Spleen (tissue), 7 donors: ENCODE measurements around the gene CTXN3.

ENCODE experiments used
- CTCF ChIP-seq, 11 experiments: fragments of 200-600 bp in 7 of 11; fragments of 450-650 bp in 4 of 11; sonication (generic) in 4 of 11; IDR thresholded peaks in 8 of 11; conservative IDR thresholded peaks in 3 of 11; 1 replicate in 7 of 11; 2 replicates in 4 of 11; pipeline versions ENCODE4 v1.4.0 to v1.8.0; 2016 to 2021; ENCODE audit warnings: antibody characterized with exemption in 11 of 11, inconsistent platforms in 4 of 11, mild to moderate bottlenecking in 1 of 11
- POLR2A ChIP-seq, 3 donors: fragments of 450-650 bp; IDR thresholded peaks; one replicate each; pipeline ENCODE4 v1.5.1; 2017; ENCODE audit warnings: antibody characterized with exemption in 3 of 3, mild to moderate bottlenecking in 1 of 3
- POLR2AphosphoS5 ChIP-seq, 3 donors: sonication (generic); formaldehyde crosslinking; IDR thresholded peaks; one replicate each; pipeline ENCODE4 v1.5.1; 2017; ENCODE audit warnings: antibody characterized with exemption in 3 of 3
- donor health status: DM: no; HTN: no; CAD: no; lungs with moderate emphysema.
- donor health status: DM: no; HTN: no; CAD: no.
- donor health status: DM: no; HTN: no; CAD: no.

GRCh38 chr5:127696683-127697082, 47.8 kb downstream of the CTXN3 start:
- TF ChIP-seq CTCF (IDR thresholded peaks at IDR 0.05 in 8 of 11, conservative IDR thresholded peaks at IDR 0.05 in 3 of 11) (no peak), POLR2A (IDR thresholded peaks at IDR 0.05) (no peak), POLR2AphosphoS5 (IDR thresholded peaks at IDR 0.05) (no peak)
